ENCODE data around the gene TIMM50.

The TIMM50 gene

DNA sequence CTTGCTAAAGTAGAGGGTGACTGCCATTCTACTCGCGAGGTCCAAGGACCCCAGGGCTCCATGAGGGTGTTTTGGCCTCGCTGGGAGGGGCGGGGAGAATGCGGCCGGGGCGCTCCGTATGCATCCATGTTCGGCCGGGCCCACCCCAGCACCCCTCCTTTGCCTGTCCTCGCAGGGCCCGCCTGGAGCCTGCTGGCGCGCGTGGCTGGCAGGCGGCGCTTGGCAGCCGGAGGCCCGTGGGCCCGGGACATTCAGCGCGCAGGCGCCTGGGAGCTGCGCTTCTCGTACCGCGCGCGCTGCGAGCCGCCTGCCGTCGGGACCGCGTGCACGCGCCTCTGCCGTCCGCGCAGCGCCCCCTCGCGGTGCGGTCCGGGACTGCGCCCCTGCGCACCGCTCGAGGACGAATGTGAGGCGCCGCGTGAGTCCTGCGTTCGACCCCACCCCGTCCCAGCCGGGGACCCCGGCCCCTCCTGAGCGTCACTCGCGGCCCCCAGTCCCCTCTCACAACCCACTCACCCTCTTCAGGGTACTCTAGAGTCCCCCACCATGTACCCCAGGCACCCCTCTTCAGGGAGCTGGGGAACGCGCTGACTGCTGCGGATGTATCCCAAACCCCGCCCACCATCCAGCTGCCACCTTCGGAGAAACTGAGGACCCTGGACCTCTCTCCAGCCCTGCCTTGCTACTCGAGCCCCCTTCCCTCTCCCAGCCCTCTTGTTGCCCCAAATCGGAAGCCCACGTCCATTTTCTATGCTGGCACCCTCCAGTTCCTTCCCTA is 22.2 kb downstream of the TIMM50 start:
- peak; percentile 29 for DNase-seq

DNA sequence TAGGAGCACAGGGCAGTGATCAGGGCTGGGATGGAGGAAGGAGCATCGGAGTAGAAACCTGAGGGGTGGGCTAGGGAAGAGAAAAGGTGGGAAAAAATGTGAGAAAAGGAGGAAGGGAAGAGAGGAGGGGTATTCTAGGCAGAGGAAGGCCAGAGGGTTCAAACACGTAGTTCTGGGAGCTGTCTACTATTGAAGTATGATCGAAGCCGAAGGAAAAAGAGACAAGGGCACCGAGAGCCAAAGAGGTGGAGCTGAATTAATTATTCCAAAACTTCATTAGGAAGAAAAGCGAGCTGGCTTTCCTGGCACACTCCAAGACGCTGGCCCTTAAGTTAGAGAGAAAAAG is 25.9 kb downstream of the TIMM50 start:
- no peak for DNase-seq

DNA sequence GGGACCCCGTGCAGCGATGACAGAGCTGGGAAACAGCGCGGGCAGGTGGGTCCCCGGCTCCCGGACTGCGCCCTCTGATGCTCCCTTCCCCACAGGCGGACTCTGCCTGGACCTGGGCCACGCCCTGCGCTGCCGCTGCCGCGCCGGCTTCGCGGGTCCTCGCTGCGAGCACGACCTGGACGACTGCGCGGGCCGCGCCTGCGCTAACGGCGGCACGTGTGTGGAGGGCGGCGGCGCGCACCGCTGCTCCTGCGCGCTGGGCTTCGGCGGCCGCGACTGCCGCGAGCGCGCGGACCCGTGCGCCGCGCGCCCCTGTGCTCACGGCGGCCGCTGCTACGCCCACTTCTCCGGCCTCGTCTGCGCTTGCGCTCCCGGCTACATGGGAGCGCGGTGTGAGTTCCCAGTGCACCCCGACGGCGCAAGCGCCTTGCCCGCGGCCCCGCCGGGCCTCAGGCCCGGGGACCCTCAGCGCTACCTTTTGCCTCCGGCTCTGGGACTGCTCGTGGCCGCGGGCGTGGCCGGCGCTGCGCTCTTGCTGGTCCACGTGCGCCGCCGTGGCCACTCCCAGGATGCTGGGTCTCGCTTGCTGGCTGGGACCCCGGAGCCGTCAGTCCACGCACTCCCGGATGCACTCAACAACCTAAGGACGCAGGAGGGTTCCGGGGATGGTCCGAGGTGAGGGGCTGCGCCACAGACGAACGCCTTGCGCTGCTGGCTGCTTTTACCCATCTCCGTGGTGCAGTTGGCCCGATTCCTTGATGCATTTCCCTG is 26.5 kb downstream of the TIMM50 start:
- DNase-seq: no peak

DNA sequence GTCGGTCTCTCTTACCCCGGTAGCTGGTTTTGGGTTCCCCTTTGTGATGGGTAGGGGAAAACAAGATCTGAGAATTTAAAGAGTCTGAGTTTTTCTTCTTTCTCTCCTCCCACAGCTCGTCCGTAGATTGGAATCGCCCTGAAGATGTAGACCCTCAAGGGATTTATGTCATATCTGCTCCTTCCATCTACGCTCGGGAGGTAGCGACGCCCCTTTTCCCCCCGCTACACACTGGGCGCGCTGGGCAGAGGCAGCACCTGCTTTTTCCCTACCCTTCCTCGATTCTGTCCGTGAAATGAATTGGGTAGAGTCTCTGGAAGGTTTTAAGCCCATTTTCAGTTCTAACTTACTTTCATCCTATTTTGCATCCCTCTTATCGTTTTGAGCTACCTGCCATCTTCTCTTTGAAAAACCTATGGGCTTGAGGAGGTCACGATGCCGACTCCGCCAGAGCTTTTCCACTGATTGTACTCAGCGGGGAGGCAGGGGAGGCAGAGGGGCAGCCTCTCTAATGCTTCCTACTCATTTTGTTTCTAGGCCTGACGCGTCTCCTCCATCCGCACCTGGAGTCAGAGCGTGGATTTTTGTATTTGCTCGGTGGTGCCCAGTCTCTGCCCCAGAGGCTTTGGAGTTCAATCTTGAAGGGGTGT is 27.2 kb downstream of the TIMM50 start:
- DNase-seq: no peak

DNA sequence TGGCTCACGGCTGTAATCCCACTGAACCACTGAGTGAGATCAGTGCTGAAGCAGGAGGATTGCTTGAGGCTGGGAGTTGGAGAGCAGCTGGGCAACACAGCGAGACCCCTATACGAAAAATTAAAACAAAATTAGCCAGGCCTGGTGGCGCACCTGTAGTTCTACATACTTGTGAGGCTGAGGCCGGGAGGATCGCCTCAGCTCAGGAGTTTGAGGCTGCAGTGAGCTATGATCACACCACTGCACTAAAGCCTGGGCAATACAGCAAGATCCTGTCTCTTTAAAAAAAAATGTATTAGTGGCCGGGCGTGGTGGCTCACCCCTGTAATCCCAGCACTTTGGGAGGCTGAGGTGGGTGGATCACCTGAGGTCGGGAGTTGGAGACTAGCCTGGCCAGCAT is 28.0 kb downstream of the TIMM50 start:
- no peak for DNase-seq

DNA sequence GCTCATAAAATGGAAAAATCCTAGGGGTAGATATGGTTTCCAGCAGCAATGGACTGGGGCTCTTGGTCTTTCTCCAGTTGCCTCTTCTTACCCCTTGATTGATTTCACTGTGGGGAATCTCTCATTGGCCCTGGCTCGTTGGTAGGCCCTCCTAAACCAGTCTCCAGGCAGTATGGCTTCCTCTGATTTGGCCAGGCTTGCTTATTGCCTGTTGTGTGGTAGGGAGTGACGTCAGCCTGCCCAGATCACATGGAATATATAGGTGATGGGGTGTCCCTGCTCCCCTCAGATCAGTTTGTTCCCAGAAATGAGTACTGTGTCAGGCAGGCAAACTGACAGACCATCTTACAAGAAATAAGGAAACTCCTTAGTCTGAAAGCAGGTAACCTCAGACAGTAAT is 28.6 kb downstream of the TIMM50 start:
- no peak for DNase-seq

DNA sequence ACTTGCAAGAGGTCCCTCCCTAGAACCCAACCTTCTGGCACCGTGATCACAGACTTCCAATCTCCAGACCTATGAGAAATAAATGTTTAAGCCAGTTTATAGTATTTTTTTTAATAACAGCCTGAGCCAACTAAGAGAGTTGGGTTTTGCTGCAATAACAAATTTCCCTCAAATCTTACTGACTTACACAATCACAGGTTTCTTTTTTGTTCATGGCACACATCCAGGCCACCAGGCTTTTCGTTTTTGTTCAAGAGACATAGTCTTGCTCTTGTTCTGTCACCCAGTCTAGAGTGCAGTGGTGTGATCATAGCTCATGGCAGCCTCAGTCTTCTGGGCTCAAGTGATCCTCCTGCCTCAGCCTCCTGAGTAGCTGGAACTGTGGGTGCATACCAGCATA is 32.4 kb downstream of the TIMM50 start:
- no peak for DNase-seq

DNA sequence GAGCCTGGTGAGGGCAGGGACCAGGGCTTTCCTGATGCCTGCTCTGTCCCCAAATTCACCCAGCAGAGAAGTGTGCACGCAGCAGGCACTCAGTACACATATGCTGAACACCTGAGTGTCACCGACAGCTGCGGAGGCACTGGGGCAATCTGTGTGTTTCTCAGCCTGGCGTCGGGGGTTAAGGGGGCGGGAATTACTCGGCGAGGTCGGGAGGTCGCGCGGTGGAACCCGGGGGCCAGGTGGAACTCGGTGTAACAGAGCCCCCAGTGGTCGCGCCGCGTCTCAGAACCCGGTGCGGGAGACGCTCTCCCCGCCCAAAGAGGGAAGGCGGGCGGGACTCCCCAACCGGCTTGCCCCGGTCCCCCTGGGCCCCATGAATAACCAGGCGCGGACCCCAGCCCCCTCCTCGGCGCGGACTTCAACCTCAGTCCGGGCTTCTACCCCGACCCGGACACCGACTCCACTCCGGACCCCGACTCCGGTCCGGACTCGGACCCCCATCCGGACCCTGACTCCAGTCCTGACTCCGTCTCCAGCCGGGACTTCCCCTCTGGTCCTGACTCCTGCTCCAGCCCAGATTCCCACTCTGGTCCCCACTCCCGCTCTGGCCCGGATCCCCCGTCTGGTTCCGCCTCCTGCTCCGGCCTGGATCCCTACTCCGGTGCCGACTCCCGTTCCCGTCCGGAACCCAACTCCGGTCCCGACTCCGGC is 34.4 kb downstream of the TIMM50 start, which contains the start of gene SELENOV:
SELENOV (plus strand) TSS at position 300 of the 711 bp plus-strand sequence; CDS start at position 374, 74 bp downstream.
- no peak for DNase-seq

DNA sequence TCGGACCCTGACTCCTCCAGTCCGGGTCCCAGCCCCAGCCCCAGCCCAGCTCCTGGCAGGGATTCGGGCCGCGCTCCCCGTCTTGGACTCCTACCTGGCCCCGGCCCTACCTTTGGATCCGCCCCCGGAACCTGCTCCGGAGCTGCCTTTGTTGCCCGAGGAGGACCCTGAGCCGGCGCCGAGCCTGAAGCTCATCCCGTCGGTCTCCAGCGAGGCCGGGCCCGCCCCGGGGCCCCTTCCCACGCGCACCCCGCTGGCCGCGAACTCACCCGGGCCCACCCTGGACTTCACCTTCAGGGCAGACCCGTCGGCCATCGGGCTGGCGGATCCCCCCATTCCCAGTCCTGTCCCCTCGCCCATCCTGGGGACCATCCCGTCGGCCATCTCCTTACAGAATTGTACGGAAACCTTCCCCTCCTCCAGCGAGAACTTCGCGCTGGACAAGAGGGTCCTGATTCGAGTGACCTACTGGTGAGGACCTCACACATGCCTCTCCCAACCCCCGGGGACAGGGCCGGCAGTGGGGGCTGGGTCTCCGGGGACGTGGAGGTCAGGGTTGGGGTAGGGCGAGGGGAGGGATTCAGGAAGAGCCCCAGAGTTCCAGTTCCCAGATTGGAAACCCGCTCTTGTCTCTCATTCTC is 35.0 kb downstream of the TIMM50 start:
- DNase-seq: no peak

DNA sequence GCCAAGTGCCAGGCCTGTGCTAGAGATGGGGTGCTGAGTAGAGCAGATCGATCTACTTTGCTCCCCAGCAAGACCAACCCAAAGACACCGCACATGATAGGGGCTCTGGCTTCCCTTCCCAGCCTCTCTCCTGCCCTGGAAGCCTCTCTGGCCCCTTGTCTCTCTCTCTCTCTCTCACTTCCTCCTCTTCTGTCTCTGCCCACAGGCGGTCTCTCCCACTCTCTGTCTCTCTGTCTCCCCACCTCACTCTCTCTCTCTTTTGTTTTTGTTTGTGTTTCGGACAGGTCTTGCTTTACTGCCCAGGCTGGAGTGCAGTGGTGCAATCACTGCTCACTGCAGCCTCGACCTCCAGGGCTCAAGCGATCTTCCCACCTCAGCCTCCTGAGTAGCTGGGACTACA is 35.6 kb downstream of the TIMM50 start:
- DNase-seq: no peak

DNA sequence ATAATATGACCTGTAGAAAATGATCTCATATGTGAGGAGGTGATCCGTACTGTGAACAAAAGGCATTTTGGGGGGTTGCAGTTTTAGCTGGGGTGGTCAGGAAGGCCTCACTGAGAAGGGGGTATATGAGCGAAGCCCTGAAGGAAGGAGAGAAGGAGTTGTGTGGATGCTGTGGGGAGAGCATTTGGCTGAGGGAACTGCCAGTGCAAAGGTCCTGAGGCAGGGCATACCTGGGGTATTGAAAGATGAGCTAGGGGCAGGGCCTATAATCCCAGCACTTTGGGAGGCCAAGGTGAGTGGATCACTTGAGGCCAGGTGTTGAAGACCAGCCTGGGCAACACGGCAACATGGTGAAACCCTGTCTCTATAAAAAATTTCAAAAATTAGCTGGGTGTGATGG is 36.8 kb downstream of the TIMM50 start:
- DNase-seq: no peak

DNA sequence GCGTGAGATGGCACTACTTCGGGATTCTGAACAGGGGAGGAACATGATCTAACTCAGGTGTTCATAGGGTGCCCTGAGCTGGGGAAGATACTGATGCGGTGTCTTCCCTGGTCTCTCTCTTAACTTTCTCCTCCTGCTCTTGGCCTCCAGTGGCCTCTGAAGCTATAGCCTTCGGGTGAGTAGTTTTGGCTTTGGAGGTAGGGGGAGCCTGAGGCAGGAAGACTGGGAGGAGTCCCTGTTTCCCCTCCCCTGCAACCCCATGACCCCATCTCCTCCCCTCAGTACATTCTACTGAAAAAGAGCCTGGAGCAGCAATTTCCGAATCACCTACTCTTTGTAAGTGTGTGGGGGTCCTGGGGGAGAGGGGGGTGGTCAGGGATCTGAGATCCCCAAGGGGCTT is 37.8 kb downstream of the TIMM50 start:
- no peak for DNase-seq

DNA sequence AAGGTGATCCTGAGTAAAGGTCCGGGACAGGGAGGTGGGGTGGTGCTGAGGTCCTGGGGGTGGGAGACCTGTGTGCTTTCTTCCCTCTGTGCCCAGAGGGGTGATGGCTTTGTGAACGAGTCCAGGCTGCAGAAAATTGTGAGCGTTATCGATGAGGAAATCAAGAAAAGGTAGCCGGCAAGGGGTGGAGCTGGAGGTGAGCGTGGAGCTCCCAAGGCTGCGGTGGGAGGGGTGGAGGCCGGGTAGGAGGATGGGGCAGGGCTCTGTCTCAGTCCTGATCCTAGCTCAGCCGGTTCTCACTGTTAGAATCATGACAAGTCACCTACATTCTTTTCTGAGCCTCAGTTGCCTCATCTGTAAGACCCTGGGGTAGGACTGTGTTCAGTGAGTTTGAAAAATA is 38.3 kb downstream of the TIMM50 start:
- no peak for DNase-seq

DNA sequence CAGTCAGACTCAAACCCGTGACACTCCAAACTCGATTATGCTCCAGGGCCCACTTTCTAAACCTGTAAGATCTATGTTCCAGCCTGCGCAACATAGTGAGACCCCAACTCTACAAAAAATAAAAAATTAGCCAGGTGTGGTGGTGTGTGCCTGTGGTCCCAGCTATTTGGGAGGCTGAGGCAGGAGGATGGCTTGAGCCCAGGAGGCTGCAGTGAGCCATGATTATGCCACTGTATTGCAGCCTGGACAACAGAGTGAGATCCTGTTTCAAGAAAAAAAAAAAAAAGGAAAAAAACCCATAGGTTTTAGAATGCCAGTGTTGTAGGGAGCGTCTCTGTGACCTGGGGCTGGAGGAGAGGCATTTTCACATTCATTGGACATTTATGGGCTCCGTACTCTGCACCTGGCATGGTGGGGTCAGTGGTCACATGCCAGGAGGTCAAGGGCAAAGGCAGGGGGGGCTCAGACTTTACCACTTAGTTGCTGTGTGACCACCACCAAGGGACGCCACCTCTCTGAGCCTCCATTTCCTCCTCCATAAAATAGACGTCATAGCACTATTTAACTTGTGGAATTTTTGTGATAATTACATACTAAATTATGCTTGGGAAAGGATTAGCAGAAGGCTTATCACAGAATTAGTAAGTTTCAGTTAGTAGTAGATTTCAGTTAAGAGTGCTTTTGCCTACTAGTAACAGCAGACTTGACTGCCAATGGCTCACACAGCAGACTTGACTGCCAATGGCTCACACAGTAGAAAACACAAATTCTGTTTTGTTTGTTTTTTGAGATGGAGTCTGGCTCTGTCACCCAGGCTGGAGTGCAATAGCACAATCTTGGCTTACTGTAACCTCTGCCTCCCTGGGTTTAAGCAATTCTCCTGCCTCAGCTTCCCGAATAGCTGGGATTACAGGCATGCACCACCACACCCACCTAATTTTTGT is 40.2 kb downstream of the TIMM50 start:
- DNase-seq: no peak

DNA sequence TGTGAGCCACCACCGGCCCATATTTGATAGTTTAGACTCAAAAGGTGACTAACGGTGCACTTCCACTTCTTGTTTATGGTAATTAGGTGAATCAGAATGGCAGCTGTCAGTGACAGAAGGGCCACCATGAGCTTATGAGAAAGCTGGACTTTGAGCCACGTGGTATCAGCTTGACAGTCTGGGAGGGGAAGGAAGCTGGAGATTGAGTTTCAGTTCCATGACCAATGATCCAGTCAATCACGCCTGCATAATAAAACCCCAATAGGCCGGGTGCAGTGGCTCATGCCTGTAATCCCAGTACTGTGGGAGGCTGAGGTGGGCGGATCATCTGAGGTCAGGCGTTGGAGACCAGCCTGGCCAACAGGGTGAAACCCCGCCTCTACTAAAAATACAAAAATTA is 43.9 kb downstream of the TIMM50 start:
- no peak for DNase-seq

DNA sequence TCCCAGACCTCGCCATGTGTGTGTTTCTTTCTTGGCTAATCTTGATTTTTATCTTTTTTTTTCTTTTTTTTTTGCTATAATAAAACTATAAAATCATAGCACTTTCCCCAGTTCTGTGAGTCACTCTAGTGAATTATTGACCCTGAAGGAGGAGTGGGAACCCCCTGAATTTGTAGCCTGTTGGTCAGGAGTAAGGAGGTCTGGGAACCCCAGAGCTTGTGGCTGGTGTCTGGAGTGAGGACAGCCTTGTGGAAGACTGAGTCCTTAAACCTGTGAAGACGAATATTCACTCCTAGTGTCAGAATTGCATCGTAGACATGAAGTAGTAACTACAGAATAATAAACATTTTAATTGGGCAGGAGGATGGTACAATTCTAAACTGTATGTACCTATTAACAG is 44.6 kb downstream of the TIMM50 start:
- no peak for DNase-seq

DNA sequence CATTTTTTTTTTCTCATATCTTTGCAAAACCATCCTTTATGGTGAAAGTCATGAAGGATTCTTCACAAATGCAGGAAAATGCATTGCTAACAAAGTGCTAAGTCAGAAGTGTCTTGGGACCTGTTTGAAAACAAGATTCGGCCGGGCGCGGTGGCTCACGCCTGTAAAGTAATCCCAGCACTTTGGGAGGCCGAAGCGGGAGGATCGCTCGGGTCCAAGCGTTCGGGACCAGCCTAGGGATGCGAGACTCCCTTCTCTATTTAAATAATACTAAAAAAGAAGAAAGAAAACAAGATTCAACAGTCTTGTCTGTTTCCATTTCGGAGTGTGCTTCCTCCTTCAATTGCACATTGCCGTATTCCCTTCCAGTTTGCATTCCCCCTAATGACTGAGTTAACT is 51.2 kb downstream of the TIMM50 start:
- no peak for DNase-seq

DNA sequence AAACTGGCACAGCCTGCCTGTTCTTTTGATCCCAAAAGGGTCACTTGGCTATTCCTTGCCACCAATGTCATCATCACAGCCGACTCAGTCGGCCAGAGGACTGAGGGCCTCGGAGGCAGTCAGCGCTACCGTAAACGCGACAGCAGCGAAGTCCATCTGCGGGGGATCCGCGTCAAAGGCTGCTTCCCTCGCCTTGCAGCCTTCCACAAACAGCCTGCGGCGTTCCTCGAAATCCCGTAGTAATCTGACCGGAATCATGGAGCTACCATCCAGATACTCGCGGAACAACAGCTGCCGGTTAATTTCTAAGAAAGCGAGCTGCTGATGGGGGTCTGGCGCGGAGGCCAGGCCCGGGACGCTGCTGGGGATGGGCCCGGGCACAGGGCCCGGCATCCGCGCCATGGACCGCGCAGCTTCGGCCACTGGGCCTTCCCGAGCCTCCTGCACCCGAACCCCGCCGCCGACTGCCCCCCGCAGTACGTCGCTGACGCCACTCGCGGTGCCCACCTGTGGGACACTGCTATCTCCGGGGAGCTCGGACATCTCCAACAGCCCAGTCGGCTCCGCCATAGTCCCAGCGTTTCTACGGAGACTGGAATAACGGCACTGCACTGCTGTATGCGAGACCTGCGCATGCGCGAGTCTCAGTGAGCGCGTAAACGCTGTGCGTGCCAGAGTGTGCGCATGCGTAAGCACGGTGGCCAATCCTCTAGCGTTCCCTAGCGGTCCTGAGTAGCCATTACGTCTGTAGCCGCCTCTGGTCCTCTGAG is 51.8 kb downstream of the TIMM50 start, which contains the start of gene EID2B:
EID2B (minus strand) TSS at position 620 of the 770 bp plus-strand sequence; CDS start at position 570, 50 bp downstream.
- peak; percentile 94 for DNase-seq

DNA sequence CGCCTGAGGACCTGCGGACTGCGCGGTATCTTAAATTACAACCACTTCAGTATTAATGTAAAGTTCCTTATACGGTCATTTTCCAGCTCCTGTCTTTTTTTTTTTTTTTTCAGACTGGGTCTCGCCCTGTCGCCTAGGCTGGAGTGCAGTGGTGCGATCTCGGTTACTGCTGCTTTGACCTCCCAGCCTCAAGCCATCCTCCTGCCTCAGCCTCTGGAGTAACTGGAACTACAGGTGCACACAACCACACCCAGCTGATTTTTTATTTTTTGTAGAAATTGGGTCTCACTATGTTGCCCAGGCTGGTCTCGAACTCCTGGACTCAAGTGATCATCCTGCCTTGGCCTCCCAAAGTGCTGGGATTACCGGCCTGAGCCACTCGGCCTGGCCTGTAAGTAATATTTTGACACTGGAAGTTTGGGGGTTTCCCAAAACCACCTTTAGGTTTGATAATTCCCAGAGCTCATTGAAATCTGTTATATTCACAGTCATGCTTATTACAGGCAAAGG is 52.4 kb downstream of the TIMM50 start:
- no peak for DNase-seq

DNA sequence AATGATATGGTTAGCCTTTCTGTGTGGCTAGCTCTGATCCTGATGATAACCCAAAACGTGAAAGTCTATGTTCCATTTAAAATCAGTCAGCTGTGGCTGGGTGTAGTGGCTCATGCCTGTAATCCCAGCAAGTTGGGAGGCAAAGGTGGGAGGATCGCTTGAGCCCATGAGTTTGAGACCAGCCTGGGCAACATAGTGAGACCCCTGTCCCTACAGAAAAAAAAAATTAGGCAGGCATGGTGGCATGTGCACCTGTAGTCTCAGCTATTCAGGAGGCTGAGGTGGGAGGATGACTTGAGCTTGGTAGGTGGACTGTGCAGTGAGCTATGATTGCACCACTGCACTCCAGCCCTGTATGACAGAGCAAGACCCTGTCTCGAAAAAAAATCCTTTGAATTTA is 53.2 kb downstream of the TIMM50 start:
- DNase-seq: no peak

DNA sequence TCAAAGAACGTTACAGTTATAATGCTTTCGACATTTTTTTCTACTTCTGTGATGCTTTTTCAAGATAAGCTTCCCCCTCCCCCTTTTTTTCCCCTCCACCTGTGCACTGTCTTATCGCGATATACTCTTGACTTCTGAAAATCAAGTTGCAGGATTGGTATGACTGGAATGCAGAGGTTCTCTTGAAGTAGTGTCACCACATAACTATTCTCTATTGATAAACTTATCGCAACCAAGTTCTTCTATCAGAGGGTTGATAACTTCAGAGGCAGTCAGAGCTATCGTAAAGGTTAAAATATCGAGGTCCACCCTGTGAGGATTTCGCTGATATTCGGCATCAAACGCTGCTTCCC is 58.5 kb downstream of the TIMM50 start:
- no peak for DNase-seq

All from NK-92 treated with Interleukin-12 subunit alpha and Interleukin-12 subunit beta, amount 100 ng/mL, for 24 hours (cell line).